ENCODE results near the gene RAB27A. TPM values are rescaled to one million over a fixed set of nuclear protein-coding genes. Genes with fewer than 3 reads are reported as not detected.

RAB27A gene
- total and polyA plus RNA-seq, 2 donors (not counting 1 experiment from before 2014, with no cell fraction given): 14.4 to 47.4 TPM

DNA sequence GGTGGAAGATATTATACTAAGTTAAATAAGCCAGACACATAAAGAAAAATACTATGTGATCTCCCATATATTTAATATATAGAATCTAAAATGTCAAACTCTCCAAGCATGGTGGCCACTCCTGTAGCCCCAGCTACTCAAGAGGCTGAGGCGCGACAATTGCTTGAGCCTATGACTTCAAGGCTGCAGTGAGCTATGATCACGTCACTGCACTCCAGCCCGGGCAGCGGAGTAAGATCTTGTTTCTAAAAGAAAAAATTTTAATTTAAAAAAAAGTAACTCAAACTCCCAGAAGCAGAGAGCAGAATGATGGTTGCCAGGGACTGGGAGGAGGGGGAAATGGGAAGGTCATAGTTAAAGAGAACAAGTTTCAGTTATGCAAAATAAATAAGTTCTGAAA, 13.3 kb downstream of the RAB27A start:
- TF ChIP-seq, protein P1, sequence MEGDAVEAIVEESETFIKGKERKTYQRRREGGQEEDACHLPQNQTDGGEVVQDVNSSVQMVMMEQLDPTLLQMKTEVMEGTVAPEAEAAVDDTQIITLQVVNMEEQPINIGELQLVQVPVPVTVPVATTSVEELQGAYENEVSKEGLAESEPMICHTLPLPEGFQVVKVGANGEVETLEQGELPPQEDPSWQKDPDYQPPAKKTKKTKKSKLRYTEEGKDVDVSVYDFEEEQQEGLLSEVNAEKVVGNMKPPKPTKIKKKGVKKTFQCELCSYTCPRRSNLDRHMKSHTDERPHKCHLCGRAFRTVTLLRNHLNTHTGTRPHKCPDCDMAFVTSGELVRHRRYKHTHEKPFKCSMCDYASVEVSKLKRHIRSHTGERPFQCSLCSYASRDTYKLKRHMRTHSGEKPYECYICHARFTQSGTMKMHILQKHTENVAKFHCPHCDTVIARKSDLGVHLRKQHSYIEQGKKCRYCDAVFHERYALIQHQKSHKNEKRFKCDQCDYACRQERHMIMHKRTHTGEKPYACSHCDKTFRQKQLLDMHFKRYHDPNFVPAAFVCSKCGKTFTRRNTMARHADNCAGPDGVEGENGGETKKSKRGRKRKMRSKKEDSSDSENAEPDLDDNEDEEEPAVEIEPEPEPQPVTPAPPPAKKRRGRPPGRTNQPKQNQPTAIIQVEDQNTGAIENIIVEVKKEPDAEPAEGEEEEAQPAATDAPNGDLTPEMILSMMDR (conservative IDR thresholded peaks at IDR 0.05 in 1 of 2, IDR thresholded peaks at IDR 0.05 in 1 of 2; ENCODE audit: low read depth in 1 of 2, low read length in 2 of 2): no peak
- no peak for TF ChIP-seq EZH2 (IDR thresholded peaks at IDR 0.05; ENCODE audit: low read length, missing control alignments)
- no peak overlapping the region for H3K27ac ChIP-seq (ENCODE audit: insufficient read depth, low read length)
- H3K27me3 ChIP-seq (ENCODE audit: control insufficient read depth, insufficient read depth, low read length): no peaks in the 10 kb centered on the region
- DNase-seq (ENCODE audit: low read depth in 2 of 2): no peak
- no peaks in the 10 kb centered on the region for H4K20me1 ChIP-seq (ENCODE audit: control insufficient read depth, extremely low read depth, insufficient read depth, low read length)
- H3K9me3 ChIP-seq (ENCODE audit: control insufficient read depth, insufficient read depth, low read depth, low read length): no peaks in the 10 kb centered on the region
- no peak overlapping the region for H2AFZ ChIP-seq (ENCODE audit: low read length)
- H3K36me3 ChIP-seq (ENCODE audit: control insufficient read depth, insufficient read depth, low read length): no peaks in the 10 kb centered on the region
- H3K4me1 ChIP-seq (ENCODE audit: control insufficient read depth, extremely low read depth, insufficient read depth, low read length): peaks cover 9% of the 10 kb centered on the region
- no peak overlapping the region for H3K4me3 ChIP-seq (replicated peaks in 1 of 4; ENCODE audit: control extremely low read depth in 1 of 4, insufficient read depth in 1 of 4, low read depth in 3 of 4, low read length in 4 of 4)
- H3K9ac ChIP-seq (ENCODE audit: insufficient read depth, low read length): no peak overlapping the region
- no peak overlapping the region for H3K4me2 ChIP-seq (ENCODE audit: extremely low read depth, insufficient read depth, low read length)
- H3K79me2 ChIP-seq (ENCODE audit: control insufficient read depth, insufficient read depth, low read length): no peaks in the 10 kb centered on the region

- no peak overlapping the region for H3K9ac ChIP-seq (ENCODE audit: insufficient read depth, low read length)
- no peak overlapping the region for H3K27ac ChIP-seq (ENCODE audit: insufficient read depth, low read length)
- H3K36me3 ChIP-seq (ENCODE audit: control insufficient read depth, insufficient read depth, low read length): no peaks in the 10 kb centered on the region
- H3K79me2 ChIP-seq (ENCODE audit: control insufficient read depth, insufficient read depth, low read length): no peaks in the 10 kb centered on the region
- no peak overlapping the region for H3K4me2 ChIP-seq (ENCODE audit: extremely low read depth, insufficient read depth, low read length)
- no peak for DNase-seq (ENCODE audit: low read depth in 2 of 2)
- no peaks in the 10 kb centered on the region for H4K20me1 ChIP-seq (ENCODE audit: control insufficient read depth, extremely low read depth, insufficient read depth, low read length)
- H2AFZ ChIP-seq (ENCODE audit: low read length): no peak overlapping the region
- TF ChIP-seq, protein P1 (conservative IDR thresholded peaks at IDR 0.05 in 1 of 2, IDR thresholded peaks at IDR 0.05 in 1 of 2; ENCODE audit: low read depth in 1 of 2, low read length in 2 of 2): no peak
- no peak for TF ChIP-seq EZH2 (IDR thresholded peaks at IDR 0.05; ENCODE audit: low read length, missing control alignments)
- H3K9me3 ChIP-seq (ENCODE audit: control insufficient read depth, insufficient read depth, low read depth, low read length): no peaks in the 10 kb centered on the region
- H3K4me3 ChIP-seq (replicated peaks in 1 of 4; ENCODE audit: control extremely low read depth in 1 of 4, insufficient read depth in 1 of 4, low read depth in 3 of 4, low read length in 4 of 4): no peak overlapping the region
- H3K4me1 ChIP-seq (ENCODE audit: control insufficient read depth, extremely low read depth, insufficient read depth, low read length): no peaks in the 10 kb centered on the region
- H3K27me3 ChIP-seq (ENCODE audit: control insufficient read depth, insufficient read depth, low read length): no peaks in the 10 kb centered on the region
Measured at GRCh38 chr15:55270291-55270690, 19.3 kb downstream of the RAB27A start.

- Histone ChIP-seq H3K4me2 (ENCODE audit: extremely low read depth, insufficient read depth, low read length) (no peak overlapping the region), H3K4me1 (ENCODE audit: control insufficient read depth, extremely low read depth, insufficient read depth, low read length) (no peaks in the 10 kb centered on the region), H3K27me3 (ENCODE audit: control insufficient read depth, insufficient read depth, low read length) (no peaks in the 10 kb centered on the region), H3K27ac (ENCODE audit: insufficient read depth, low read length) (no peak overlapping the region), H3K9ac (ENCODE audit: insufficient read depth, low read length) (no peak overlapping the region), H3K9me3 (ENCODE audit: control insufficient read depth, insufficient read depth, low read depth, low read length) (no peaks in the 10 kb centered on the region), H3K79me2 (ENCODE audit: control insufficient read depth, insufficient read depth, low read length) (no peaks in the 10 kb centered on the region), H3K36me3 (ENCODE audit: control insufficient read depth, insufficient read depth, low read length) (no peaks in the 10 kb centered on the region), H3K4me3 (replicated peaks in 1 of 4; ENCODE audit: control extremely low read depth in 1 of 4, insufficient read depth in 1 of 4, low read depth in 3 of 4, low read length in 4 of 4) (no peak overlapping the region), H2AFZ (ENCODE audit: low read length) (no peak overlapping the region), H4K20me1 (ENCODE audit: control insufficient read depth, extremely low read depth, insufficient read depth, low read length) (no peaks in the 10 kb centered on the region)
- no peak for DNase-seq (ENCODE audit: low read depth in 2 of 2)
- TF ChIP-seq, protein P1 (conservative IDR thresholded peaks at IDR 0.05 in 1 of 2, IDR thresholded peaks at IDR 0.05 in 1 of 2; ENCODE audit: low read depth in 1 of 2, low read length in 2 of 2): no peak
- no peak for TF ChIP-seq EZH2 (IDR thresholded peaks at IDR 0.05; ENCODE audit: low read length, missing control alignments)
Measured at GRCh38 chr15:55268176-55268695, 21.4 kb downstream of the RAB27A start.

Data from fibroblast of lung (primary cell).